Activated naive CD8-positive, alpha-beta T cell treated with anti-CD3 and anti-CD28 coated beads, Interleukin-2, amount 50 U/mL, for 24 hours (primary cell): ENCODE results near the gene CDKAL1.

Source experiments
- ATAC-seq: fragments of 150-1000 bp; cut with Tn5 transposase; one replicate; pipeline ENCODE4 v1.10.0; 2021
- DNase-seq: peaks from one replicate; pipeline ENCODE4 v3.0.0; 2021
- H3K27ac Mint-ChIP-seq: one replicate; pipeline ENCODE4 v1.8.0; 2021; ENCODE audit warnings: mild to moderate bottlenecking, mixed read lengths
- H3K27me3 Mint-ChIP-seq: one replicate; pipeline ENCODE4 v1.8.0; 2021; ENCODE audit warnings: mixed read lengths
- H3K36me3 Mint-ChIP-seq: one replicate; pipeline ENCODE4 v1.8.0; 2021; ENCODE audit warnings: low read depth, mixed read lengths
- H3K4me1 Mint-ChIP-seq: one replicate; pipeline ENCODE4 v1.8.0; 2021; ENCODE audit warnings: mixed read lengths
- H3K4me3 Mint-ChIP-seq: one replicate; pipeline ENCODE4 v1.8.0; 2021; ENCODE audit warnings: mild to moderate bottlenecking, moderate library complexity, mixed read lengths
- H3K9me3 Mint-ChIP-seq: one replicate; pipeline ENCODE4 v1.8.0; 2021; ENCODE audit warnings: mixed read lengths

CDKAL1 gene

GRCh38 chr6:21199262-21199661 lies 665.0 kb downstream of the CDKAL1 start:
- Mint-ChIP-seq H3K27ac (peak overlapping the region; percentile 2), H3K9me3 (peaks cover 4% of the 10 kb centered on the region), H3K4me1 (peaks cover 16% of the 10 kb centered on the region), H3K36me3 (peaks cover 27% of the 10 kb centered on the region), H3K4me3 (no peak overlapping the region), H3K27me3 (no peaks in the 10 kb centered on the region)
- DNase-seq (no peak), ATAC-seq (no peak)

- ATAC-seq, result no peak
- Mint-ChIP-seq H3K27ac (no peak overlapping the region), H3K27me3 (no peaks in the 10 kb centered on the region), H3K4me1 (peaks cover 16% of the 10 kb centered on the region), H3K4me3 (no peak overlapping the region), H3K9me3 (peaks cover 12% of the 10 kb centered on the region), H3K36me3 (peaks cover 37% of the 10 kb centered on the region)
- DNase-seq, result no peak
Measured at GRCh38 chr6:21200134-21200870, 666.0 kb downstream of the CDKAL1 start.

GRCh38 chr6:21201187-21201586 lies 666.9 kb downstream of the CDKAL1 start:
- Mint-ChIP-seq H3K27me3 (no peaks in the 10 kb centered on the region), H3K4me3 (no peak overlapping the region), H3K27ac (no peak overlapping the region), H3K4me1 (peaks cover 16% of the 10 kb centered on the region), H3K36me3 (peaks cover 40% of the 10 kb centered on the region), H3K9me3 (peaks cover 13% of the 10 kb centered on the region)
- no peak for ATAC-seq
- no peak for DNase-seq

GRCh38 chr6:21201637-21202350 lies 667.5 kb downstream of the CDKAL1 start:
- peaks cover 42% of the 10 kb centered on the region for H3K36me3 Mint-ChIP-seq
- H3K4me1 Mint-ChIP-seq, result peaks cover 16% of the 10 kb centered on the region
- H3K27ac Mint-ChIP-seq, result no peak overlapping the region
- no peaks in the 10 kb centered on the region for H3K27me3 Mint-ChIP-seq
- DNase-seq, result no peak
- no peak overlapping the region for H3K4me3 Mint-ChIP-seq
- peaks cover 13% of the 10 kb centered on the region for H3K9me3 Mint-ChIP-seq
- no peak for ATAC-seq

- DNase-seq, result no peak
- Mint-ChIP-seq H3K9me3 (peaks cover 13% of the 10 kb centered on the region), H3K27me3 (no peaks in the 10 kb centered on the region), H3K4me3 (no peak overlapping the region), H3K36me3 (peaks cover 44% of the 10 kb centered on the region), H3K4me1 (peaks cover 14% of the 10 kb centered on the region), H3K27ac (no peak overlapping the region)
- ATAC-seq, result no peak
Measured at GRCh38 chr6:21202521-21202920, 668.3 kb downstream of the CDKAL1 start.

GRCh38 chr6:21204951-21205350 lies 670.7 kb downstream of the CDKAL1 start:
- Mint-ChIP-seq H3K27ac (no peak overlapping the region), H3K36me3 (peaks cover 59% of the 10 kb centered on the region), H3K27me3 (no peaks in the 10 kb centered on the region), H3K4me1 (no peaks in the 10 kb centered on the region), H3K4me3 (no peak overlapping the region), H3K9me3 (peaks cover 13% of the 10 kb centered on the region)
- no peak for ATAC-seq
- no peak for DNase-seq

- H3K4me1 Mint-ChIP-seq, result peaks cover 8% of the 10 kb centered on the region
- H3K27ac Mint-ChIP-seq, result no peak overlapping the region
- H3K36me3 Mint-ChIP-seq, result peaks cover 59% of the 10 kb centered on the region
- no peaks in the 10 kb centered on the region for H3K27me3 Mint-ChIP-seq
- ATAC-seq, result no peak
- no peak overlapping the region for H3K4me3 Mint-ChIP-seq
- no peak for DNase-seq
- H3K9me3 Mint-ChIP-seq, result peaks cover 13% of the 10 kb centered on the region
Measured at GRCh38 chr6:21208081-21208795, 674.0 kb downstream of the CDKAL1 start.

GRCh38 chr6:21208796-21209186 lies 674.5 kb downstream of the CDKAL1 start:
- ATAC-seq, result no peak
- H3K9me3 Mint-ChIP-seq, result peaks cover 11% of the 10 kb centered on the region
- DNase-seq, result no peak
- no peak overlapping the region for H3K27ac Mint-ChIP-seq
- peaks cover 59% of the 10 kb centered on the region for H3K36me3 Mint-ChIP-seq
- no peak overlapping the region for H3K4me3 Mint-ChIP-seq
- H3K4me1 Mint-ChIP-seq, result peaks cover 13% of the 10 kb centered on the region
- H3K27me3 Mint-ChIP-seq, result no peaks in the 10 kb centered on the region

- no peak overlapping the region for H3K4me3 Mint-ChIP-seq
- no peaks in the 10 kb centered on the region for H3K9me3 Mint-ChIP-seq
- H3K27ac Mint-ChIP-seq, result no peak overlapping the region
- peaks cover 44% of the 10 kb centered on the region for H3K36me3 Mint-ChIP-seq
- no peaks in the 10 kb centered on the region for H3K27me3 Mint-ChIP-seq
- DNase-seq (no peak), ATAC-seq (no peak)
- peaks cover 14% of the 10 kb centered on the region for H3K4me1 Mint-ChIP-seq
Measured at GRCh38 chr6:21213492-21213891, 679.2 kb downstream of the CDKAL1 start.

GRCh38 chr6:21214738-21215448 lies 680.6 kb downstream of the CDKAL1 start:
- H3K9me3 Mint-ChIP-seq, result no peaks in the 10 kb centered on the region
- H3K4me3 Mint-ChIP-seq, result no peak overlapping the region
- DNase-seq, result no peak
- no peaks in the 10 kb centered on the region for H3K27me3 Mint-ChIP-seq
- no peak overlapping the region for H3K27ac Mint-ChIP-seq
- peaks cover 14% of the 10 kb centered on the region for H3K4me1 Mint-ChIP-seq
- peaks cover 41% of the 10 kb centered on the region for H3K36me3 Mint-ChIP-seq
- ATAC-seq, result no peak

- ATAC-seq (no peak), DNase-seq (no peak)
- no peaks in the 10 kb centered on the region for H3K27me3 Mint-ChIP-seq
- no peak overlapping the region for H3K27ac Mint-ChIP-seq
- no peak overlapping the region for H3K4me3 Mint-ChIP-seq
- no peaks in the 10 kb centered on the region for H3K9me3 Mint-ChIP-seq
- peaks cover 36% of the 10 kb centered on the region for H3K36me3 Mint-ChIP-seq
- no peaks in the 10 kb centered on the region for H3K4me1 Mint-ChIP-seq
Measured at GRCh38 chr6:21219241-21219640, 685.0 kb downstream of the CDKAL1 start.

- Mint-ChIP-seq H3K36me3 (peaks cover 33% of the 10 kb centered on the region), H3K27me3 (no peaks in the 10 kb centered on the region), H3K4me3 (no peak overlapping the region), H3K27ac (no peak overlapping the region), H3K9me3 (no peaks in the 10 kb centered on the region), H3K4me1 (no peaks in the 10 kb centered on the region)
- ATAC-seq, result no peak
- no peak for DNase-seq
Measured at GRCh38 chr6:21219856-21220255, 685.6 kb downstream of the CDKAL1 start.

GRCh38 chr6:21220271-21220987 lies 686.2 kb downstream of the CDKAL1 start:
- Mint-ChIP-seq H3K27ac (no peak overlapping the region), H3K4me3 (no peak overlapping the region), H3K27me3 (no peaks in the 10 kb centered on the region), H3K36me3 (peaks cover 31% of the 10 kb centered on the region), H3K4me1 (no peaks in the 10 kb centered on the region), H3K9me3 (no peaks in the 10 kb centered on the region)
- DNase-seq (no peak), ATAC-seq (no peak)

GRCh38 chr6:21222656-21223055 lies 688.4 kb downstream of the CDKAL1 start:
- no peak for ATAC-seq
- H3K27me3 Mint-ChIP-seq, result no peaks in the 10 kb centered on the region
- no peaks in the 10 kb centered on the region for H3K4me1 Mint-ChIP-seq
- DNase-seq, result no peak
- no peak overlapping the region for H3K27ac Mint-ChIP-seq
- H3K9me3 Mint-ChIP-seq, result no peaks in the 10 kb centered on the region
- peaks cover 32% of the 10 kb centered on the region for H3K36me3 Mint-ChIP-seq
- H3K4me3 Mint-ChIP-seq, result no peak overlapping the region
